Measurements from ENCODE around the gene EXTL1. TPM values are rescaled to one million over a fixed set of nuclear protein-coding genes. Genes with fewer than 3 reads are reported as not detected.
A peak's percentile ranks its signal among the peaks of the same experiment; 100 is the strongest.

EXTL1 gene
- total RNA-seq, 2 donors from 2014 or later: 3.3 to 3.7 TPM

DNA sequence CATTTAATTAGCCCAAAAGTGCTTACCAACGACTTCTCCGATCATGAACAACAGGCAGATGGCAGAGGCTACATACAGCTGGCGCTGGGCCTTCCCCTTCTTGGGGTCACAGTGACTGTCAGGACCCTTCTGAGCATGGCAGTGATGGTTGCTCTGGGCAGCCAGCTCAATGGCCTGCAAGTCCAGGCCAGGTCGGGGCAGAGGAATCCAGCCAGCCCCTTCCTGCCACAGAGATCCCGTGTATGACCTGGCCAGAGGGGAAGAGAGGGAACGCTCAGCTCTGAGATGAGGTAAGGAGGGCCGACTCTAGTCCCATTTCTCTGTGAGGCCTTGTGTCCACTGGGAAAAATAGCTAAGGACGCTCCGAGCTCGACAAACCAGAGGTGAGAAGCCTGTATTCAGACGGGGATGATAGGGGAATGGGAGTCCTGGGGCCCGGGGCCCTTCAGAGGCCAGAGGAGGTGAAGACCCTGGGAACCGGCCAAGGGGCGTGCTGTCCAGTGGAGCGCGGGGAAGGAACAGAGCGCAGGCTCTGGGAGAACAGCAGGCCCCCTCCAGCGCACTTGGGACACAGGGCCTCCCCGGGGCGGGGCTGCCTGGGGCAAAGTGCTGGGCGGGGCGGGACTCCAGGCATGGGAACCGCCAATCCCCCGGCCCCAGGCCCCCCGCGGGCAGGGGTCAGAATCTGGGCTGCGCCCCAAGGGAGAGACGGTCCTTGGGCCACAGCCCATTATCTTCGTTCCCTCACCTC, 23.6 kb downstream of the EXTL1 start:
- no peak overlapping the region for H3K27ac ChIP-seq (ENCODE audit: low read depth, low read length)
- peak overlapping the region; percentile 40 for H3K4me3 Mint-ChIP-seq
- H3K36me3 ChIP-seq (ENCODE audit: control insufficient read depth, insufficient read depth, low read length): no peaks in the 10 kb centered on the region
- no peak overlapping the region for H3K9ac ChIP-seq (ENCODE audit: extremely low read depth, low read length, poor library complexity, severe bottlenecking)
- H3K4me1 Mint-ChIP-seq: peaks cover 2% of the 10 kb centered on the region
- no peak for TF ChIP-seq CTCF (conservative IDR thresholded peaks at IDR 0.05)
- no peak overlapping the region for H3K27ac Mint-ChIP-seq
- no peaks in the 10 kb centered on the region for H3K36me3 Mint-ChIP-seq (ENCODE audit: low read depth)
- H3K4me1 ChIP-seq (ENCODE audit: control insufficient read depth, insufficient read depth, low read length): peaks cover 3% of the 10 kb centered on the region
- no peaks in the 10 kb centered on the region for H3K9me3 Mint-ChIP-seq
- H3K4me3 ChIP-seq (ENCODE audit: low read length): no peak overlapping the region
- peak; percentile 60 for DNase-seq
- peaks cover 89% of the 10 kb centered on the region for H3K27me3 ChIP-seq (ENCODE audit: control insufficient read depth, insufficient read depth, low read length, poor library complexity, severe bottlenecking)
- 55 to 62% methylated on average over 13 to 29 of the region's 29 CpGs for WGBS, 2 experiments (ENCODE audit: insufficient coverage in 1 of 2, insufficient read length in 1 of 2)
- H3K27me3 Mint-ChIP-seq (ENCODE audit: insufficient read depth): peaks cover 84% of the 10 kb centered on the region
- H3K9me3 ChIP-seq (ENCODE audit: control insufficient read depth, low read length): no peaks in the 10 kb centered on the region

- H3K4me1 Mint-ChIP-seq: peaks cover 2% of the 10 kb centered on the region
- H3K4me3 Mint-ChIP-seq: peak within 1 kb of the TSS; percentile 40
- no peaks in the 10 kb centered on the region for H3K9me3 Mint-ChIP-seq
- no peaks in the 10 kb centered on the region for H3K36me3 ChIP-seq (ENCODE audit: control insufficient read depth, insufficient read depth, low read length)
- no peaks in the 10 kb centered on the region for H3K36me3 Mint-ChIP-seq (ENCODE audit: low read depth)
- no peak within 1 kb of the TSS for H3K27ac ChIP-seq (ENCODE audit: low read depth, low read length)
- H3K4me1 ChIP-seq (ENCODE audit: control insufficient read depth, insufficient read depth, low read length): peaks cover 3% of the 10 kb centered on the region
- no peak within 1 kb of the TSS for H3K9ac ChIP-seq (ENCODE audit: extremely low read depth, low read length, poor library complexity, severe bottlenecking)
- no peak within 1 kb of the TSS for H3K4me3 ChIP-seq (ENCODE audit: low read length)
- WGBS, 2 experiments (ENCODE audit: insufficient coverage in 1 of 2, insufficient read length in 1 of 2): 3 to 4% methylated on average over 12 to 62 of the region's 62 CpGs
- DNase-seq: peak; percentile 80
- H3K27me3 ChIP-seq (ENCODE audit: control insufficient read depth, insufficient read depth, low read length, poor library complexity, severe bottlenecking): peaks cover 91% of the 10 kb centered on the region
- no peaks in the 10 kb centered on the region for H3K9me3 ChIP-seq (ENCODE audit: control insufficient read depth, low read length)
- H3K27ac Mint-ChIP-seq: no peak within 1 kb of the TSS
- TF ChIP-seq CTCF (conservative IDR thresholded peaks at IDR 0.05): no peak
- H3K27me3 Mint-ChIP-seq (ENCODE audit: insufficient read depth): peaks cover 84% of the 10 kb centered on the region
Observed at GRCh38 chr1:26045722-26046245, 24.2 kb downstream of the EXTL1 start, which contains the start of gene SLC30A2. Gene SLC30A2 (minus strand): TSS chr1:26046118. CDS start chr1:26045896, 222 bp downstream.

DNA sequence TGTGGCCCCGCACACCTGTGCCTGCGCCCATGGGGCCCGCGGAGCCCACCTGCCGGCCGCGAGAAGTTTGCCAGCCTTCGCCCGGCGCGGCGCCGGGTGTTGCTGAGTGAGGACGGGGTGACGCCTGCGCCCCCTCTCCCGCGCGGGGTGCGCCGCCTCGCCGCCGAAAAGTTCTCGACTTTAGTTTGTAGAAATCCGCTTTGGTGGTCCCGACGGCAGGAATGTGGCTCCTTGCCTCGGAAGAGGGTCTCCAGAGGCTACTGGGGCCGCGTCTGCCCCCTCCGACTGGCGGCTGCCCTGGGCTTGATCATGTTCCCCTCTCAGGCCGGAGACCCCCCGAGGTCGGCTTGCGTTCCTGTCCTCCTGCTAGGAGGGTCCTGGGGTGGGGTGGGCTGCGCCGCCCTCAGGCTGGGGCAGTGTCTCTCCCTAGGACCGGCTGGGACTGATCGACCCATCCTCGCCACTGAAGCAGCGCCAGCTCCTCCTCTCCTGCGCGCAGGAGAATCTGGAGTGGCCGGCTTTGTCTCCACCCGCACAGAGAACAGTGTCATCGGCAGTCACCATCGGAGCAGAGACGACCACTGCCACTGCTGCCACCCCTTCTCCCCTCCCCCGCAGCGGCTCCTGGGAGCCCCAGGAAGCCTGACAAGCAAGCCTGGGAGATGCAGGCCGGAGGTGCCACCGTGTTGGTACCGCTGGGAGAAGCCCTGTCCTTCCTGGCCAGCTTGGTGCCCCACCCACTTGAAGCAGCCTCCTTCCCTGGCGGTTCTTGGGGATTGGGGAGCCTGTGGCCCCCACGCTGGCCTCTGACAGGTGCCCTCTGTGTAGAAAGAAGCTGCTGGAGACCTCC, 24.9 kb downstream of the EXTL1 start:
- no peaks in the 10 kb centered on the region for H3K9me3 Mint-ChIP-seq
- peaks cover 3% of the 10 kb centered on the region for H3K4me1 ChIP-seq (ENCODE audit: control insufficient read depth, insufficient read depth, low read length)
- H3K27ac Mint-ChIP-seq: no peak overlapping the region
- no peak overlapping the region for H3K9ac ChIP-seq (ENCODE audit: extremely low read depth, low read length, poor library complexity, severe bottlenecking)
- H3K4me1 Mint-ChIP-seq: peaks cover 2% of the 10 kb centered on the region
- TF ChIP-seq CTCF (conservative IDR thresholded peaks at IDR 0.05): peak; percentile 27
- DNase-seq: peak; percentile 69
- H3K27me3 ChIP-seq (ENCODE audit: control insufficient read depth, insufficient read depth, low read length, poor library complexity, severe bottlenecking): peaks cover 89% of the 10 kb centered on the region
- H3K27me3 Mint-ChIP-seq (ENCODE audit: insufficient read depth): peaks cover 84% of the 10 kb centered on the region
- H3K4me3 Mint-ChIP-seq: peak overlapping the region; percentile 40
- WGBS, 2 experiments (ENCODE audit: insufficient coverage in 1 of 2, insufficient read length in 1 of 2): 11 to 18% methylated on average over 23 to 57 of the region's 57 CpGs
- H3K36me3 ChIP-seq (ENCODE audit: control insufficient read depth, insufficient read depth, low read length): no peaks in the 10 kb centered on the region
- no peaks in the 10 kb centered on the region for H3K36me3 Mint-ChIP-seq (ENCODE audit: low read depth)
- no peak overlapping the region for H3K4me3 ChIP-seq (ENCODE audit: low read length)
- H3K27ac ChIP-seq (ENCODE audit: low read depth, low read length): no peak overlapping the region
- no peaks in the 10 kb centered on the region for H3K9me3 ChIP-seq (ENCODE audit: control insufficient read depth, low read length)

All from endodermal cell (in vitro differentiated cells).